PC-3 (cell line): Measurements from ENCODE around the gene MPC1. TPM values are rescaled to one million over a fixed set of nuclear protein-coding genes. Genes with fewer than 3 reads are reported as not detected.
"Not testable (repeated sequence)": the region's sequence is repeated elsewhere in the genome, so short reads cannot be mapped to it uniquely, and the experiment has no call there.

Experiments
- ATAC-seq: fragments of 200-7000 bp; cut with Tn5 transposase; 2 replicates; pipeline ENCODE4 v1.9.1; 2020; ENCODE audit warnings: mild to moderate bottlenecking, moderate library complexity
- BruUV-seq: library from RNA; stranded (reverse); fragments of 400-500 nt; replicated peaks from 2 replicates; lab custom pipeline; 2021; lab: Mats Ljungman, UMichigan
- CTCF ChIA-PET: fragments of 300-600 bp; sonication (Branson Sonifier 250); formaldehyde crosslinking; loops from one replicate; lab custom pipeline; 2022; ENCODE audit warnings: antibody characterized with exemption; lab: Charles Lee
- POLR2A ChIA-PET: fragments of 300-600 bp; sonication (Branson Sonifier 250); formaldehyde crosslinking; loops from one replicate; lab custom pipeline; 2022; ENCODE audit warnings: antibody characterized with exemption; ENCODE audit not compliant: unreplicated experiment; lab: Charles Lee
- DNase-seq: peaks from one replicate; pipeline ENCODE4 v3.0.0-alpha.2; 2015
- H2AFZ ChIP-seq: fragments of 300-600 bp; sonication (generic); 2 replicates; pipeline ENCODE4 v1.6.0; 2016; ENCODE audit warnings: antibody characterized with exemption, low read length
- H3F3A ChIP-seq: fragments of 300-600 bp; sonication (generic); one replicate; pipeline ENCODE4 v1.6.0; 2017; ENCODE audit warnings: antibody characterized with exemption, low read length, control low read depth, mild to moderate bottlenecking; ENCODE audit not compliant: unreplicated experiment
- H3K27ac ChIP-seq: fragments of 300-600 bp; sonication (generic); 2 replicates; pipeline ENCODE4 v1.5.1; 2016; ENCODE audit warnings: mild to moderate bottlenecking, low read length
- H3K27me3 ChIP-seq: fragments of 300-600 bp; sonication (generic); 2 replicates; pipeline ENCODE4 v1.6.1; 2016; ENCODE audit warnings: low read length, mixed read lengths
- H3K36me3 ChIP-seq: fragments of 300-600 bp; sonication (generic); 2 replicates; pipeline ENCODE4 v1.6.1; 2016; ENCODE audit warnings: low read depth, mixed run types, low read length, mixed read lengths
- H3K4me1 ChIP-seq: fragments of 300-600 bp; sonication (generic); 2 replicates; pipeline ENCODE4 v1.5.1; 2016; ENCODE audit warnings: low read length; ENCODE audit not compliant: insufficient read depth
- H3K4me2 ChIP-seq: fragments of 300-600 bp; sonication (generic); 2 replicates; pipeline ENCODE4 v1.6.0; 2016; ENCODE audit warnings: low read length
- H3K4me3 ChIP-seq: fragments of 300-600 bp; sonication (generic); 2 replicates; pipeline ENCODE4 v1.5.1; 2016; ENCODE audit warnings: mild to moderate bottlenecking, low read length, mixed read lengths
- H3K79me2 ChIP-seq: fragments of 300-600 bp; sonication (generic); 2 replicates; pipeline ENCODE4 v1.6.1; 2017; ENCODE audit warnings: low read length, mixed read lengths
- H3K9ac ChIP-seq: fragments of 300-600 bp; sonication (generic); 2 replicates; pipeline ENCODE4 v1.6.0; 2016; ENCODE audit warnings: mild to moderate bottlenecking, low read length
- H3K9me2 ChIP-seq: fragments of 300-600 bp; sonication (generic); replicated peaks from 2 replicates; pipeline ENCODE4 v1.6.1; 2016; ENCODE audit warnings: mixed run types, low read length, mixed read lengths
- H3K9me3 ChIP-seq: fragments of 300-600 bp; sonication (generic); 2 replicates; pipeline ENCODE4 v1.6.1; 2016; ENCODE audit warnings: low read length, mixed read lengths
- H4K20me1 ChIP-seq: fragments of 300-600 bp; sonication (generic); 2 replicates; pipeline ENCODE4 v1.6.1; 2016; ENCODE audit warnings: low read length, mixed read lengths
- EZH2 ChIP-seq: fragments of 300-600 bp; sonication (generic); IDR thresholded peaks from one replicate; pipeline ENCODE4 v1.6.1; 2017; ENCODE audit warnings: antibody characterized with exemption, mild to moderate bottlenecking, low read length; ENCODE audit not compliant: unreplicated experiment
- EZH2phosphoT487 ChIP-seq: fragments of 300-600 bp; sonication (generic); IDR thresholded peaks from 2 replicates; pipeline ENCODE4 v1.6.1; 2018; ENCODE audit warnings: mild to moderate bottlenecking, antibody characterized with exemption, low read length, borderline replicate concordance
- intact Hi-C: fragments of 100-400 bp; cut with micrococcal nuclease; formaldehyde crosslinking; loops from 2 replicates; pipeline ENCODE4 v1.9.0; 2023
- total RNA-seq: library from RNA; depleted of rRNA; stranded (reverse); fragments of >200 nt; gene quantifications from 2 replicates; pipeline ENCODE4 v1.2.3, GENCODE V29; 2014
- TF ChIP-seq, protein P1 (sequence below): fragments of 300-600 bp; sonication (generic); conservative IDR thresholded peaks from 2 replicates; pipeline ENCODE4 v1.5.1; 2017; ENCODE audit warnings: antibody characterized with exemption, low read depth, mild to moderate bottlenecking, low read length

MPC1 gene
- total RNA-seq, 1 experiment from 2014 or later, result 26.7 TPM

DNA sequence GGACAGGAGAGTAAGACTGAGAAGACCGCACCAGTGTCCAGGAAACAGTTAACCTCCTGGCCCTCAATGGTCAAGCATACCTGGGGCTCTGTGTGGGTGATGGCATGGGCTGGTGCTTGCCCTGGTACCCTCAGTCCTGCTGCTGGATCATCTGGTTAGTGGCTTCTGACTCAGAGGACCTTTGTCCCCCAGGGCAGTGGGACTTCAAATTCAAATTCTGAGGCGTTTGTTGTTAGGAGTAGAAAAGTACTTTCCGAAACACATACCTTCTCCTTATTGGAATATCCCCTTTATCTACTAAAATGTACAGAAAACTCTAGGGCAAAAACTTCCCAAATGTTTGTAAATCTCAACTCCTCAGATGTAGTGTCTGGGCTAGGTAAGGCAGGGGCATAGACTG, 36.3 kb downstream of the MPC1 start:
- no peak overlapping the region for H2AFZ ChIP-seq
- BruUV-seq, result no TSS peak
- CTCF ChIA-PET, result no interaction called here
- no peaks in the 10 kb centered on the region for H3K36me3 ChIP-seq
- no peak overlapping the region for H3K4me3 ChIP-seq
- POLR2A ChIA-PET, result no interaction called here
- peaks cover 12% of the 10 kb centered on the region for H3K79me2 ChIP-seq
- no peak overlapping the region for H3K27ac ChIP-seq
- H3K4me2 ChIP-seq, result no peak overlapping the region
- H3F3A ChIP-seq, result no peaks in the 10 kb centered on the region
- no peak overlapping the region for H3K9ac ChIP-seq
- no peaks in the 10 kb centered on the region for H4K20me1 ChIP-seq
- no peaks in the 10 kb centered on the region for H3K4me1 ChIP-seq
- TF ChIP-seq EZH2 (no peak), EZH2phosphoT487 (no peak)
- TF ChIP-seq, protein P1, sequence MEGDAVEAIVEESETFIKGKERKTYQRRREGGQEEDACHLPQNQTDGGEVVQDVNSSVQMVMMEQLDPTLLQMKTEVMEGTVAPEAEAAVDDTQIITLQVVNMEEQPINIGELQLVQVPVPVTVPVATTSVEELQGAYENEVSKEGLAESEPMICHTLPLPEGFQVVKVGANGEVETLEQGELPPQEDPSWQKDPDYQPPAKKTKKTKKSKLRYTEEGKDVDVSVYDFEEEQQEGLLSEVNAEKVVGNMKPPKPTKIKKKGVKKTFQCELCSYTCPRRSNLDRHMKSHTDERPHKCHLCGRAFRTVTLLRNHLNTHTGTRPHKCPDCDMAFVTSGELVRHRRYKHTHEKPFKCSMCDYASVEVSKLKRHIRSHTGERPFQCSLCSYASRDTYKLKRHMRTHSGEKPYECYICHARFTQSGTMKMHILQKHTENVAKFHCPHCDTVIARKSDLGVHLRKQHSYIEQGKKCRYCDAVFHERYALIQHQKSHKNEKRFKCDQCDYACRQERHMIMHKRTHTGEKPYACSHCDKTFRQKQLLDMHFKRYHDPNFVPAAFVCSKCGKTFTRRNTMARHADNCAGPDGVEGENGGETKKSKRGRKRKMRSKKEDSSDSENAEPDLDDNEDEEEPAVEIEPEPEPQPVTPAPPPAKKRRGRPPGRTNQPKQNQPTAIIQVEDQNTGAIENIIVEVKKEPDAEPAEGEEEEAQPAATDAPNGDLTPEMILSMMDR, result no peak
- no peaks in the 10 kb centered on the region for H3K9me2 ChIP-seq
- ATAC-seq (no peak), DNase-seq (no peak)
- H3K27me3 ChIP-seq, result no peaks in the 10 kb centered on the region
- no peaks in the 10 kb centered on the region for H3K9me3 ChIP-seq
- intact Hi-C loops, result no loop called here

DNA sequence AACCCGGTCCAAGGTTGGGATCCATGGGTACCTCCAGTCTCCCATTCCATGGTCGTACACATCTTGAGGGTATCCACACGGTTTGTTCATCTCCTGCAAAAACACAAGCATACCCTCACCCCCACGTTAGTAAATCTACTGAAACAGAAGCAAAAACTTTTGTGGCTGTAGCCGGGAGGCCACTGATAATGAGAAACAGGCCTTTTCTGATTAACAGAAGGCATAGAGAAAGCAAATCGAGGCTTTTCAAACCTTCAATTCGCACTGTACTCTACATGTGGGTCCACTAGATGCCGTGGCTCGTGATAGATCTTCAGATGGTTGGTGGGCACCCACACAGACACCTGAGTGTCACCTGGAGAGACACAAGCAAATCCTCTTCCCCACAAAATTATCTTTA, 37.1 kb downstream of the MPC1 start:
- DNase-seq, intact Hi-C loops, H3K4me1 ChIP-seq, POLR2A ChIA-PET, H3K27me3 ChIP-seq, H3F3A ChIP-seq, H2AFZ ChIP-seq, H3K9me2 ChIP-seq, BruUV-seq, CTCF ChIA-PET, H4K20me1 ChIP-seq, ATAC-seq, H3K36me3 ChIP-seq, H3K4me3 ChIP-seq, H3K9ac ChIP-seq, H3K9me3 ChIP-seq, H3K4me2 ChIP-seq, H3K27ac ChIP-seq: not testable (repeated sequence)
- peaks cover 20% of the 10 kb centered on the region for H3K79me2 ChIP-seq

DNA sequence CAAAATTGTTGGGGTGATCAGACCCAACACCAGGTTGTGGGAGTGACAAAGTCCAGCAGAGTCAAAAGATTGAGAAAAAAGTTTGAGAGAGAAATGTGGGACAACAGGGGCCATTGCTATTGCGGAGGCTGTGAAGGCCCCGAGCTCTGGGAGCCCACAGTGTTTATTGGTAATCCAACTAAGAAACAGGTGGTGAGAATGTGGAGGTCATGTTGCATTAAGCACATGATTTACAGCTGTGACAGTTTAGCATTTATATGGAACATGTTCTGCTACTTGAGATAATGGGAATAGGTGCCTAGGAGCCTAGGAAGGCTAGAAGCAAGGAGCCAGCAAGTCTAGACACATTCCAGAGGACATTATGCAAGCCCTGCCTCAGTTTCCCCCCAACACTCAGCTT, 37.8 kb downstream of the MPC1 start:
- H3K27ac ChIP-seq, POLR2A ChIA-PET, ATAC-seq, H3K4me1 ChIP-seq, H4K20me1 ChIP-seq, H3K4me3 ChIP-seq, H3K9me2 ChIP-seq, DNase-seq, H2AFZ ChIP-seq, H3F3A ChIP-seq, CTCF ChIA-PET, H3K27me3 ChIP-seq, H3K9me3 ChIP-seq, H3K36me3 ChIP-seq, H3K4me2 ChIP-seq, BruUV-seq, H3K9ac ChIP-seq, intact Hi-C loops: not testable (repeated sequence)
- H3K79me2 ChIP-seq, result peaks cover 27% of the 10 kb centered on the region

DNA sequence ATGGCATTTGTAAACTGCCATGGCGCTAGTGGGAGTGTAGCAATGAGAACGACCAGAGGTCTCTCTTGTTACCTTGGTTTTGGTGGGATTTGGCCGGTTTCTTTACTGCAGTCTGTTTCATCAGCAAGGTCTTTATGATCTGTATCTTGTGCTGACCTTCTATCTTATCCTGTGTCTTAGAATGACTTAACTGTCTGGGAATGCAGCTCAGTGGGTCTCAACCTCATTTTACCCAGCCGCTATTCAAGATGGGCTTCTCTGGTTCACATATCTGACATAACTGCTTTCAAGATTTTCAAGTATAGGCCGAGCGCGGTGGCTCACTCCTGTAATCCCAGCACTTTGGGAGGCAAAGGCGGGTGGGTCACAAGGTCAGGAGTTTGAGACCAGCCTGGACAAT, 38.5 kb downstream of the MPC1 start:
- H3K4me3 ChIP-seq, result no peak overlapping the region
- intact Hi-C loops, result no loop called here
- H3K4me2 ChIP-seq, result no peak overlapping the region
- no peak for DNase-seq
- H3K27ac ChIP-seq, result no peak overlapping the region
- BruUV-seq, result no TSS peak
- ATAC-seq, result no peak
- H3K36me3 ChIP-seq, result no peaks in the 10 kb centered on the region
- peaks cover 34% of the 10 kb centered on the region for H3K79me2 ChIP-seq
- no peak overlapping the region for H3K9ac ChIP-seq
- H3K27me3 ChIP-seq, result no peaks in the 10 kb centered on the region
- no peaks in the 10 kb centered on the region for H3K4me1 ChIP-seq
- ChIA-PET CTCF (no interaction called here), POLR2A (no interaction called here)
- H3K9me2 ChIP-seq, result no peaks in the 10 kb centered on the region
- H3K9me3 ChIP-seq, result no peaks in the 10 kb centered on the region
- TF ChIP-seq, protein P1, result no peak
- no peak for TF ChIP-seq EZH2phosphoT487
- no peak for TF ChIP-seq EZH2
- H4K20me1 ChIP-seq, result no peaks in the 10 kb centered on the region
- no peak overlapping the region for H2AFZ ChIP-seq
- H3F3A ChIP-seq, result no peaks in the 10 kb centered on the region
